Measurements from ENCODE around the gene EFNA2.
"Not testable (repeated sequence)": the region's sequence is repeated elsewhere in the genome, so short reads cannot be mapped to it uniquely, and the experiment has no call there.

Gene EFNA2

GRCh38 chr19:1302533-1303239 is 17.0 kb downstream of the EFNA2 start:
- DNase-seq (ENCODE audit: low read depth): no peak
- no peak overlapping the region for H3K4me3 ChIP-seq (ENCODE audit: low read length)
- TF ChIP-seq, protein P1, sequence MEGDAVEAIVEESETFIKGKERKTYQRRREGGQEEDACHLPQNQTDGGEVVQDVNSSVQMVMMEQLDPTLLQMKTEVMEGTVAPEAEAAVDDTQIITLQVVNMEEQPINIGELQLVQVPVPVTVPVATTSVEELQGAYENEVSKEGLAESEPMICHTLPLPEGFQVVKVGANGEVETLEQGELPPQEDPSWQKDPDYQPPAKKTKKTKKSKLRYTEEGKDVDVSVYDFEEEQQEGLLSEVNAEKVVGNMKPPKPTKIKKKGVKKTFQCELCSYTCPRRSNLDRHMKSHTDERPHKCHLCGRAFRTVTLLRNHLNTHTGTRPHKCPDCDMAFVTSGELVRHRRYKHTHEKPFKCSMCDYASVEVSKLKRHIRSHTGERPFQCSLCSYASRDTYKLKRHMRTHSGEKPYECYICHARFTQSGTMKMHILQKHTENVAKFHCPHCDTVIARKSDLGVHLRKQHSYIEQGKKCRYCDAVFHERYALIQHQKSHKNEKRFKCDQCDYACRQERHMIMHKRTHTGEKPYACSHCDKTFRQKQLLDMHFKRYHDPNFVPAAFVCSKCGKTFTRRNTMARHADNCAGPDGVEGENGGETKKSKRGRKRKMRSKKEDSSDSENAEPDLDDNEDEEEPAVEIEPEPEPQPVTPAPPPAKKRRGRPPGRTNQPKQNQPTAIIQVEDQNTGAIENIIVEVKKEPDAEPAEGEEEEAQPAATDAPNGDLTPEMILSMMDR (conservative IDR thresholded peaks at IDR 0.05; ENCODE audit: low read depth, low read length): no peak

GRCh38 chr19:1304197-1304924 is 18.7 kb downstream of the EFNA2 start:
- TF ChIP-seq, protein P1 (conservative IDR thresholded peaks at IDR 0.05; ENCODE audit: low read depth, low read length): no peak
- no peak for DNase-seq (ENCODE audit: low read depth)
- H3K4me3 ChIP-seq (ENCODE audit: low read length): no peak overlapping the region

DNA sequence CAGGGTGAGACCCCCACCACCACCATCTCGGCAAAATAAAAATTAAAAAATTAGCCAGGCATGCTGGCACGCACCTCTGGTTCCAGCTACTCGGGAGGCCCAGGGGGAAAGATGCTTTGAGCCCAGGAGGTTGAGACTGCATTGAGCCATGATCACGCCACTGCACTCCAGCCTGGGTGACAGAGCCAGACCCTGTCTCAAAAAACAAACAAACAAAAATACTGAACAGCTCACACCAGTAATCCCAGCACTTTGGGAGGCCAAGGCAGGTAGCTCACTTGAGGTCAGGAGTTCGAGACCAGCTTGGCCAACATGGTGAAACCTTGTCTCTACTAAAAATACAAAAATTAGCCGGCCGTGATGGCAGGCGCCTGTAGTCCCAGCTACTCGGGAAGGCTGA is 19.7 kb downstream of the EFNA2 start:
- H3K4me3 ChIP-seq (ENCODE audit: low read length); DNase-seq (ENCODE audit: low read depth): not testable (repeated sequence)

DNA sequence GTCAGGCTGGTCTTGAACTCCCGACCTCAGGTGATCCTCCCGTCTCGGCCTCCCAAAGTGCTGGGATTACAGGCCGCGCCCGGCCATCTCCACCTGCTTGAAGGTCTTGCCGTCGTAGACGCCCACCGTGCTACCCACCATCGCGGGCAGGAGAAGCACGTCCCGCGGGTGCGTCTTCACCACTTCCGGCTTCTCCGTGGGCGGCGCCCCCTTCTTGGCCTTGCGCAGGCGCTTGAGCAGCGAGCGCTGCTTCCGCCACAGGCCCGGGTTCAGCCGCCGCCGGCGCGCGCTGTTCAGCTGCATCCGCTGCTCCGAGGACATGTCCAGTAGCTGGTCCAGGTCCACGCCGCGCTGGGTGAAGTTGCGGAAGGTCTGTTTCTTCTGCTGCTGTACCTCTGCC is 21.6 kb downstream of the EFNA2 start:
- H3K4me3 ChIP-seq (ENCODE audit: low read length): no peak overlapping the region
- TF ChIP-seq, protein P1 (conservative IDR thresholded peaks at IDR 0.05; ENCODE audit: low read depth, low read length): no peak
- no peak for DNase-seq (ENCODE audit: low read depth)

- TF ChIP-seq, protein P1 (conservative IDR thresholded peaks at IDR 0.05; ENCODE audit: low read depth, low read length): no peak
- no peak for DNase-seq (ENCODE audit: low read depth)
- no peak overlapping the region for H3K4me3 ChIP-seq (ENCODE audit: low read length)
These were observed 22.2 kb downstream of the EFNA2 start for GRCh38 chr19:1307755-1308303.

DNA sequence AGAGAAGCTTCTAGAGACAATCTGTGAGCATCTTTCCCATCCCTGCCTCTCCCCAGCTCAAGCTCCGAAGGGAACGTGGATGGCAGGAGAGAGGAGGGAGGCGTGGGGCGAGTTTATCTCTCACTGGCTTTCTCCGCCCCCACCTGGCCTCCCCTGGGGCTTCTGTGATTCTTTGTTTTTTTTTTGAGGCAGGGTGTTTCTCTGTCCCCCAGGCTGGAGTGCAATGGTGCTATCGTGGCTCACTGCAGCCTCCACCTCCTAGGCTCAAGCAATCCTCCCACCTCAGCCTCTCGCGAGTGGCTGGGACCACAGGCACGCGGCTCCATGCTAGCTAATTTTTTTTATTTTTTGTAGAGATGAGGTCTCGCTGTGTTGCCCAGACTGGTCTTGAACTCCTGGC is 23.0 kb downstream of the EFNA2 start:
- DNase-seq (ENCODE audit: low read depth): no peak

More for the DNA sequence above, 23.0 kb downstream of the EFNA2 start:
- TF ChIP-seq, protein P1 (conservative IDR thresholded peaks at IDR 0.05; ENCODE audit: low read depth, low read length): no peak
- H3K4me3 ChIP-seq (ENCODE audit: low read length): no peak overlapping the region

Measured in retinal pigment epithelial cell (primary cell).